Measurements from ENCODE around the gene JAK1.

DNA sequence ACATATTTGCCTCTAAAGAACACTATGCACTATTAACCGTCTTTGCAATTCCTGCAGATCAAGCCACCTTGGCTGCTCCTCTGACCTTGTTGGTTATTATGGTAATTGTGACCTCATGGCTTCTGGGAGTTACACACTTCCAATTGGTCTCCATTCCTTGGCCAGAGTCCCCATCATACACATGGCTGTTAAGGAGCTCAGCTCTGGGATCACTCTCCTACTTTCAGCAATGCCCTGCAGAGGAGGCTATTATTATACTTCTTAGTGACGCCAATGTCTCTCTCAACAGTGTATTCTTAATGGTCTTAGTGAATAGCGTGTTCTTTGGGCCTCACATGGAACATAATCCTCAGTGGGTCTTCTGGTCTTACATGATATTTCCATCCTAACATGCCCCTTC, 10.0 kb upstream of the JAK1 start:
- no peak for TF ChIP-seq EZH2phosphoT487 (IDR thresholded peaks at IDR 0.05; ENCODE audit: borderline replicate concordance, low read length)
- TF ChIP-seq CTCF (conservative IDR thresholded peaks at IDR 0.05; ENCODE audit: low read depth, low read length): no peak

Measured in PC-3 (cell line).